ENCODE measurements around the gene PGGT1B.
"Not testable (repeated sequence)": the region's sequence is repeated elsewhere in the genome, so short reads cannot be mapped to it uniquely, and the experiment has no call there.

Gene PGGT1B

GRCh38 chr5:115249379-115249778, 13.3 kb downstream of the PGGT1B start:
- DNase-seq: not testable (repeated sequence)

- no peak for DNase-seq
These were observed 16.2 kb downstream of the PGGT1B start for GRCh38 chr5:115246361-115246991.

DNA sequence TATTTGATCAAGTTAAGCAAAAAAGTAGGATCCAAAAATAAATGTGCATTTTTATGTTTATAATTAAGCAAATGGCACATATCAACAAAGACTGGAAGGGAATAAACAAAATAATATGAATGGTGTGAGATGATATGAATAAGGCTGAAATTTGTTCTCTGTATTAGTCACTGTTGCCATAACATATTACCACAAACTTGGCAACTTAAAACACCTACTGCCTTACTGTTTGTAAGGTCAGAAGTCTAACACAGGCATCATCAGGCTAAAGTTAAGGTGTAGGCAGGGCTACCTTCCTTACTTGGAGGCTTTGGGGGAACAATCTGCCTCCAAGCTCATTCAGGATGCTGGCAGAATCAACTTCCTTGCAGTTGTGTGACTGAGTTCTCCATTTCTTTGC, 19.3 kb downstream of the PGGT1B start:
- no peak for DNase-seq

DNA sequence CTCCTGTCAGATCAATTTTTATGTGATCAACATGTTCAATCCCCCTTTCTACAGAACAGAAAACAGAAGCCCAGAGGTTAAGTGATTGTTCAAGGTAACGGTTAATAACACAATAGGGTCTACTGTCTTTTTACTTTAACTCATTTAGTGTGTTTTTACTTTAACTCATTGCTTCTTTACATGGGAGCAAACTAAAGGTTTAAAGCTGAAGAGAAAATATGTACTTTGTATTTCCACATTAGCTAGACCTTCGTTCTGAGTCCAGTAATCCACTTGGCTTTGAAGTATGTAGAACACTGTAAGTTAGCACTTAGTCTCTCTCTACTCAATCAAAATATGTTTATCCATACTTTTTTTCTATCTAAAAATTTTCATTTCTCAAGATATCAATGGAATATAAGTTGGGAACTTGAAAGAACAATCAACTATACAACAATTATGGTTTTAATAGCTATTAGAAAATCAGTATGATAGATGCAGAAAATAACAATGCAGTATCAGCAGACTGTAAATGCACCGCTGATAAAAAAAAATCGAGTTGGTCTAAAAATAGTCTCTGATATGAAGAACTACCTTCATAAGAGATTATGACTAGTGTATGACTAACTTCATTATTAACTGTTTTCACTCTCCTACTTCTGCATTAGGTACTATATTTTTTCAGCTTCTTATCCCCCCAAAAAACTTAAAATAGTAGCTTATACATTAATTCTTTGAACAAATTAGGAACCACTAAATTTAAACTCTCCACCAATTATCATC, 20.6 kb downstream of the PGGT1B start:
- no peak for DNase-seq

DNA sequence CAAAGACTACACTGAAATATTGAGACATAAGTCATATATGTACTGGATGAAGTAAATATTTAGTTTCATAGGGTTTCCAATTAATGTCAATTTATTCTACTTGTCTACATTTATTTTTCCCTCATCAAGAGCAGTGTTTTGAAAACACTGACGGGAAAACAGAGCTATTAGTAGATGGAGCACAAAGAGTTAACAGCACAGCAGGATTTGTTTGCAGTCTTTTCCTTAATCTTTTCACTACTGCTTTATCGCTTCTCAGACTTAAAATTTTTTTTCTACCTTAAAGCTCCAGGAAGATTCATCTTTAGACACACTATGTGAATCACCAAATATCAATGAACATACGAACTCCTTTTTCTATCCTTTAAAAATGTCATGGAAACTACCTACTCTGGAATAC, 25.6 kb downstream of the PGGT1B start:
- DNase-seq: no peak

GRCh38 chr5:115236599-115236998, 26.1 kb downstream of the PGGT1B start:
- no peak for DNase-seq

GRCh38 chr5:115231598-115231997, 31.1 kb downstream of the PGGT1B start:
- no peak for DNase-seq

- DNase-seq: no peak
These were observed 33.1 kb downstream of the PGGT1B start for GRCh38 chr5:115229606-115230005.

- no peak for DNase-seq
These were observed 35.4 kb downstream of the PGGT1B start for GRCh38 chr5:115227281-115227680.

- DNase-seq: no peak
These were observed 48.1 kb downstream of the PGGT1B start for GRCh38 chr5:115214541-115214940.

GRCh38 chr5:115209279-115209678, 53.4 kb downstream of the PGGT1B start:
- DNase-seq: no peak

GRCh38 chr5:115202952-115203351, 59.7 kb downstream of the PGGT1B start:
- no peak for DNase-seq

GRCh38 chr5:115196161-115196560, 66.5 kb downstream of the PGGT1B start:
- no peak for DNase-seq

GRCh38 chr5:115194676-115195075, 68.0 kb downstream of the PGGT1B start:
- no peak for DNase-seq

GRCh38 chr5:115193295-115193694, 69.4 kb downstream of the PGGT1B start:
- no peak for DNase-seq

DNA sequence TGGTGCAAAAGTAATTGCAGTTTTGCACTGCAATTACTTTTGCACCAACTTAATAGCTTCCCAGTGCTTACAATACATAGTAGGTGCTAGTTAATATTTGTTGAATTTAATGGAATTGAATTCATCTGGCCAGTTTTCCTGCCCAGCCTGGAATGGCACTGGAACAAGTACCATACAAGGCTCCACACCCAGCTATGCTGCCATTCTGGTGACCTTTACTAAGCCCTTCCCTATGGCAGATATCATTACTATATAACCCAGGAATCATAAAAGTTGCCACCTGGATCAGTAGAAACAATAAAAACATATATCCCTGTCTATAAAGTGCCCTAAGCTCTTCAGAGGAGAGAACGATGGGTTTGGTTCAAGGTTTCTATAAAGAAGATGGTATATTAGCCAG, 70.6 kb downstream of the PGGT1B start:
- DNase-seq: no peak

- no peak for DNase-seq
These were observed 71.1 kb downstream of the PGGT1B start for GRCh38 chr5:115191474-115192031.

- DNase-seq: no peak
These were observed 72.3 kb downstream of the PGGT1B start for GRCh38 chr5:115190388-115190787.

GRCh38 chr5:115189866-115190265, 72.8 kb downstream of the PGGT1B start:
- no peak for DNase-seq

DNA sequence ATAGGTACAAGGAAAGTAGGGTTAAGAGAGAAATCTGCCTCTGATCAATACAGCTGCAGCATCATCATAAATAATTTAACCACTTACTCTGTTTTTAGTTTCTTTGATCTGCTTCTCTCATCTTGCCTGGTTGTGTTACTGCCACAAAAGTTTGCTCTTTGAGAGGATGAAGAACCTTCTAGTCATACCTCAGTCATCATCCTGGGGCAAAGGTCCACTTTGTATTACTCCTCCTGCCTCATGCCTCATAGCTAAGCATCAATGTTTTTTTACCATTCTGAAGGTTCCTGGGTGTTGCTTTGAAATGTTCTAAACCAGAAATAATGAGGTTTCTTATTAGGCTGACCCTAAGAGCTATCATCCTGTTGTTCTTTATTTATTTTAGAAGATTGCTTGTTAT, 75.9 kb downstream of the PGGT1B start:
- DNase-seq: no peak

DNA sequence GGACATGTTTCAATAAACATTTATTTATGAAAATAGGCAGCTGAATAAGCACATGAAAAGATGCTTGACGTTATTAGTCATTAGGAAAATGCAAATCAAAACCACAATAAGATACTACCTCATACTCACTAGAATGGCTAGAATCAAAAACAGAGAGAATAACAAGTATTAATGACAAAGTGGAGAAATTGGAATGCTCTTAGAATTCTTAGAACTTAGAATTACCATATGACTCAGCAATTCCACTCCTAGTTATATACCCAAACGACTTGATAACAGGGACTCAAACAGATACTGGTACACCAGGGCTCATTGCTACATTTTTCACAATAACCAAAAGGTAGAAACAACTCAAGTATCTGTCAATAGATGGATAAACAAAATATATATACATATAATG, 77.9 kb downstream of the PGGT1B start:
- DNase-seq: no peak

- DNase-seq: no peak
These were observed 80.9 kb downstream of the PGGT1B start for GRCh38 chr5:115181757-115182156.

DNA sequence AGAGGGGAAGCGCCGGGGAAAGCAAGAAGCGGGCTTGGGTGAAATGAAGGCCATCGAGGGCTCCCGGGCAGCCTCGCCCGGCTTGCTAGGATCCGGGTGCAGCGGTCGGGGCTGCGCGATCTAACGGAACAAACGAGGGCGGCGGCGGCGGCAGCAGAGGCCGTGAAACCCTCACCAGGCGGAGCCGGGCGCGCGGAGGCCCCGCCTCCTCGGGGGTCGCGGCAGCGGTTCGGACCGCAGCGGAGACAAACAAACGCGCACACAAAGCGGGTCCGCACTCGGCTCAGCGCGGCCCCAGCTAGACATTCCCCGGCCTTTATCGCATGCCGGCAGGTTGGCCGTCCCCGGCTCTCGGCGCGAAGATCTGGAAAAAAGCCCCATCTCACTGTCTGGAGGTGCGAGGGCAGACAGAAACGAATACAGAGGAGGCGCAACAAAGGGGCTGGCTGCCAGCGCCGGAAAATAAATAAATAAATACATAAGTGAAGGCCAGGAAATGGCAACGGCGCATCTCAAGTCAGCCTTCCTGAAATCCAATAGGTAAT, 82.4 kb downstream of the PGGT1B start:
- DNase-seq: no peak

All from NCI-H2107 (cell line).